G401 (cell line): ENCODE results near the gene RXRA. TPM values are rescaled to one million over a fixed set of nuclear protein-coding genes. Genes with fewer than 3 reads are reported as not detected.

ENCODE experiments used
- DNase-seq: peaks from one replicate; pipeline ENCODE4 v3.0.0-alpha.2; 2015; ENCODE audit warnings: low spot score
- in situ Hi-C: cut with HindIII; loops from 2 replicates; pipeline ENCODE4 v1.10.0; 2016; ENCODE audit warnings: low sequenced_read_pairs, mixed read lengths
- total RNA-seq: library from RNA; depleted of rRNA; stranded (reverse); fragments of >200 nt; shearing (Covaris generic); gene quantifications from 2 replicates; pipeline ENCODE4 v1.2.3, GENCODE V29; 2014

Gene RXRA
- total RNA-seq, 1 experiment from 2014 or later = 18.9 TPM

- in situ Hi-C loops = no loop called here
- DNase-seq = no peak
Observed at GRCh38 chr9:134320126-134320867, 6.0 kb upstream of the RXRA start.

GRCh38 chr9:134320868-134321471, 5.3 kb upstream of the RXRA start:
- in situ Hi-C loops = no loop called here

GRCh38 chr9:134321531-134321930, 4.7 kb upstream of the RXRA start:
- no peak for DNase-seq
- in situ Hi-C loops = no loop called here

More at GRCh38 chr9:134320868-134321471, 5.3 kb upstream of the RXRA start:
- DNase-seq = no peak

- in situ Hi-C loops = no loop called here
- DNase-seq = no peak
Observed at GRCh38 chr9:134321946-134322741, 4.1 kb upstream of the RXRA start.

GRCh38 chr9:134322781-134323241, 3.4 kb upstream of the RXRA start:
- DNase-seq = no peak
- in situ Hi-C loops = no loop called here

- peak; percentile 39 for DNase-seq
- in situ Hi-C loops = no loop called here
Observed at GRCh38 chr9:134323741-134324358, 2.4 kb upstream of the RXRA start.

- in situ Hi-C loops = no loop called here
- no peak for DNase-seq
Observed at GRCh38 chr9:134324359-134325095, 1.7 kb upstream of the RXRA start.

- DNase-seq = no peak
- in situ Hi-C loops = no loop called here
Observed at GRCh38 chr9:134325096-134325812, 1.0 kb upstream of the RXRA start.

GRCh38 chr9:134326724-134327601, 708 bp downstream of the RXRA start:
- DNase-seq = no peak
- in situ Hi-C loops = no loop called here

- in situ Hi-C loops = no loop called here
- DNase-seq = no peak
Observed at GRCh38 chr9:134327671-134328231, 1.5 kb downstream of the RXRA start.

GRCh38 chr9:134328341-134328840, 2.1 kb downstream of the RXRA start:
- DNase-seq = no peak
- in situ Hi-C loops = no loop called here

GRCh38 chr9:134328841-134329575, 2.8 kb downstream of the RXRA start:
- no peak for DNase-seq
- in situ Hi-C loops = no loop called here

- no peak for DNase-seq
- in situ Hi-C loops = no loop called here
Observed at GRCh38 chr9:134329576-134329855, 3.3 kb downstream of the RXRA start.

GRCh38 chr9:134329886-134330285, 3.6 kb downstream of the RXRA start:
- in situ Hi-C loops = no loop called here

GRCh38 chr9:134330590-134330989, 4.3 kb downstream of the RXRA start:
- in situ Hi-C loops = no loop called here
- DNase-seq = no peak

More at GRCh38 chr9:134329886-134330285, 3.6 kb downstream of the RXRA start:
- no peak for DNase-seq

GRCh38 chr9:134331186-134332025, 5.2 kb downstream of the RXRA start:
- DNase-seq = peak; percentile 47
- in situ Hi-C loops = no loop called here
